Measurements from ENCODE around the gene ZFHX3. TPM values are rescaled to one million over a fixed set of nuclear protein-coding genes. Genes with fewer than 3 reads are reported as not detected.

The ZFHX3 gene
- polyA plus RNA-seq, 1 donor from 2014 or later: 26.4 TPM

GRCh38 chr16:73000020-73000906 lies 47.7 kb downstream of the ZFHX3 start:
- H3K27ac ChIP-seq (ENCODE audit: low read length): no peak overlapping the region
- no peaks in the 10 kb centered on the region for H3K36me3 ChIP-seq (ENCODE audit: insufficient read depth, low read length)
- TF ChIP-seq MXI1 (conservative IDR thresholded peaks at IDR 0.05; ENCODE audit: poor library complexity, severe bottlenecking) (no peak), POLR2AphosphoS5 (IDR thresholded peaks at IDR 0.05) (no peak), RAD21 (conservative IDR thresholded peaks at IDR 0.05) (no peak), EZH2 (IDR thresholded peaks at IDR 0.05; ENCODE audit: borderline replicate concordance, insufficient read depth, low read length, poor library complexity, severe bottlenecking) (no peak), SMC3 (conservative IDR thresholded peaks at IDR 0.05; ENCODE audit: poor library complexity) (no peak), REST (IDR thresholded peaks at IDR 0.05; ENCODE audit: borderline replicate concordance) (no peak), TAF1 (IDR thresholded peaks at IDR 0.05; ENCODE audit: low read depth) (no peak), CTCF (IDR thresholded peaks at IDR 0.05; ENCODE audit: poor library complexity, severe bottlenecking) (no peak), EP300 (conservative IDR thresholded peaks at IDR 0.05; ENCODE audit: poor library complexity, severe bottlenecking) (no peak)
- H2AFZ ChIP-seq (ENCODE audit: low read depth, low read length): no peak overlapping the region
- H3K9me3 ChIP-seq (ENCODE audit: low read length): no peaks in the 10 kb centered on the region
- no peak overlapping the region for H3K4me2 ChIP-seq (ENCODE audit: low read length)
- H4K20me1 ChIP-seq (ENCODE audit: insufficient read depth): peaks cover 84% of the 10 kb centered on the region
- H3K9ac ChIP-seq (ENCODE audit: low read length): no peak overlapping the region
- peaks cover 99% of the 10 kb centered on the region for H3K79me2 ChIP-seq (replicated peaks; ENCODE audit: insufficient read depth, low read length)
- H3K4me3 ChIP-seq (ENCODE audit: low read length): no peak overlapping the region
- H3K9me2 ChIP-seq (ENCODE audit: insufficient read depth, low read length): no peaks in the 10 kb centered on the region
- no peaks in the 10 kb centered on the region for H3K27me3 ChIP-seq (ENCODE audit: insufficient read depth, low read depth, low read length)
- no peaks in the 10 kb centered on the region for H3F3A ChIP-seq (ENCODE audit: insufficient read depth, low read length, poor library complexity, severe bottlenecking)

GRCh38 chr16:72999541-73000019 lies 48.3 kb downstream of the ZFHX3 start:
- H4K20me1 ChIP-seq (ENCODE audit: insufficient read depth): peaks cover 84% of the 10 kb centered on the region
- no peak overlapping the region for H2AFZ ChIP-seq (ENCODE audit: low read depth, low read length)
- no peaks in the 10 kb centered on the region for H3K27me3 ChIP-seq (ENCODE audit: insufficient read depth, low read depth, low read length)
- H3K9me3 ChIP-seq (ENCODE audit: low read length): no peaks in the 10 kb centered on the region
- H3K4me3 ChIP-seq (ENCODE audit: low read length): no peak overlapping the region
- H3K79me2 ChIP-seq (replicated peaks; ENCODE audit: insufficient read depth, low read length): peaks cover 99% of the 10 kb centered on the region
- no peak overlapping the region for H3K4me2 ChIP-seq (ENCODE audit: low read length)
- H3F3A ChIP-seq (ENCODE audit: insufficient read depth, low read length, poor library complexity, severe bottlenecking): no peaks in the 10 kb centered on the region
- no peaks in the 10 kb centered on the region for H3K36me3 ChIP-seq (ENCODE audit: insufficient read depth, low read length)
- TF ChIP-seq POLR2AphosphoS5 (IDR thresholded peaks at IDR 0.05) (no peak), EP300 (conservative IDR thresholded peaks at IDR 0.05; ENCODE audit: poor library complexity, severe bottlenecking) (no peak), EZH2 (IDR thresholded peaks at IDR 0.05; ENCODE audit: borderline replicate concordance, insufficient read depth, low read length, poor library complexity, severe bottlenecking) (no peak), TAF1 (IDR thresholded peaks at IDR 0.05; ENCODE audit: low read depth) (no peak), RAD21 (conservative IDR thresholded peaks at IDR 0.05) (no peak), MXI1 (conservative IDR thresholded peaks at IDR 0.05; ENCODE audit: poor library complexity, severe bottlenecking) (no peak), SMC3 (conservative IDR thresholded peaks at IDR 0.05; ENCODE audit: poor library complexity) (no peak), CTCF (IDR thresholded peaks at IDR 0.05; ENCODE audit: poor library complexity, severe bottlenecking) (no peak), REST (IDR thresholded peaks at IDR 0.05; ENCODE audit: borderline replicate concordance) (no peak)
- no peak overlapping the region for H3K27ac ChIP-seq (ENCODE audit: low read length)
- no peaks in the 10 kb centered on the region for H3K9me2 ChIP-seq (ENCODE audit: insufficient read depth, low read length)
- H3K9ac ChIP-seq (ENCODE audit: low read length): no peak overlapping the region

All from neural cell (in vitro differentiated cells).